Measurements from ENCODE around the gene MAST4.
"Not testable (repeated sequence)": the region's sequence is repeated elsewhere in the genome, so short reads cannot be mapped to it uniquely, and the experiment has no call there.

MAST4 gene

GRCh38 chr5:66745297-66745696 is 149.1 kb downstream of the MAST4 start:
- Histone ChIP-seq H2BK12ac (ENCODE audit: low read length in 2 of 2) (no peak overlapping the region), H3K4ac (ENCODE audit: low read depth in 1 of 2, low read length in 2 of 2) (no peak overlapping the region), H3K36me3 (ENCODE audit: control insufficient read depth in 1 of 2, insufficient read depth in 2 of 2, low read depth in 1 of 2, low read length in 2 of 2) (no peaks in the 10 kb centered on the region), H2AK5ac (ENCODE audit: low read length, severe bottlenecking) (no peak overlapping the region), H3K27ac (ENCODE audit: low read length, poor library complexity, severe bottlenecking) (no peak overlapping the region), H3K27me3 (ENCODE audit: control insufficient read depth in 1 of 2, insufficient read depth in 1 of 2, low read length in 2 of 2) (no peaks in the 10 kb centered on the region), H3K14ac (ENCODE audit: low read length in 2 of 2) (no peak overlapping the region), H3K4me2 (ENCODE audit: low read length, poor library complexity, severe bottlenecking) (no peak overlapping the region), H2BK120ac (ENCODE audit: low read depth, low read length) (no peak overlapping the region), H4K8ac (ENCODE audit: low read length) (no peak overlapping the region), H2AFZ (ENCODE audit: low read depth, low read length) (no peak overlapping the region), H3K18ac (ENCODE audit: low read depth in 1 of 2, low read length in 2 of 2) (no peak overlapping the region), H2BK15ac (ENCODE audit: low read depth, poor library complexity, severe bottlenecking) (no peak overlapping the region), H4K91ac (ENCODE audit: low read length) (no peak overlapping the region), H3K79me1 (replicated peaks; ENCODE audit: low read length, poor library complexity, severe bottlenecking) (no peaks in the 10 kb centered on the region), H3K9me3 (ENCODE audit: control insufficient read depth, low read length) (no peaks in the 10 kb centered on the region), H3K4me1 (ENCODE audit: control insufficient read depth, insufficient read depth, low read depth, low read length) (no peaks in the 10 kb centered on the region), H3K23ac (ENCODE audit: low read length in 2 of 2) (no peak overlapping the region), H3K9ac (ENCODE audit: low read length) (no peak overlapping the region), H3K4me3 (ENCODE audit: insufficient read depth in 1 of 2, low read depth in 1 of 2, low read length in 2 of 2) (no peak overlapping the region), H2BK5ac (ENCODE audit: low read depth, low read length, poor library complexity, severe bottlenecking) (no peak overlapping the region)
- no peak for DNase-seq
- 98% methylated on average over 4 of the region's 5 CpGs for WGBS

- no peak overlapping the region for H2AK5ac ChIP-seq (ENCODE audit: low read length, severe bottlenecking)
- no peak overlapping the region for H3K4ac ChIP-seq (ENCODE audit: low read depth in 1 of 2, low read length in 2 of 2)
- H3K27ac ChIP-seq (ENCODE audit: low read length, poor library complexity, severe bottlenecking) = no peak overlapping the region
- no peak overlapping the region for H4K8ac ChIP-seq (ENCODE audit: low read length)
- H3K4me1 ChIP-seq (ENCODE audit: control insufficient read depth, insufficient read depth, low read depth, low read length) = no peaks in the 10 kb centered on the region
- H2BK12ac ChIP-seq (ENCODE audit: low read length in 2 of 2) = no peak overlapping the region
- no peak overlapping the region for H2BK15ac ChIP-seq (ENCODE audit: low read depth, poor library complexity, severe bottlenecking)
- no peaks in the 10 kb centered on the region for H3K79me1 ChIP-seq (replicated peaks; ENCODE audit: low read length, poor library complexity, severe bottlenecking)
- H3K9me3 ChIP-seq (ENCODE audit: control insufficient read depth, low read length) = no peaks in the 10 kb centered on the region
- no peak overlapping the region for H3K4me3 ChIP-seq (ENCODE audit: insufficient read depth in 1 of 2, low read depth in 1 of 2, low read length in 2 of 2)
- no peak overlapping the region for H3K9ac ChIP-seq (ENCODE audit: low read length)
- H2AFZ ChIP-seq (ENCODE audit: low read depth, low read length) = no peak overlapping the region
- no peak overlapping the region for H3K4me2 ChIP-seq (ENCODE audit: low read length, poor library complexity, severe bottlenecking)
- no peak overlapping the region for H3K23ac ChIP-seq (ENCODE audit: low read length in 2 of 2)
- no peak overlapping the region for H3K18ac ChIP-seq (ENCODE audit: low read depth in 1 of 2, low read length in 2 of 2)
- no peaks in the 10 kb centered on the region for H3K27me3 ChIP-seq (ENCODE audit: control insufficient read depth in 1 of 2, insufficient read depth in 1 of 2, low read length in 2 of 2)
- no peak overlapping the region for H2BK120ac ChIP-seq (ENCODE audit: low read depth, low read length)
- H2BK5ac ChIP-seq (ENCODE audit: low read depth, low read length, poor library complexity, severe bottlenecking) = no peak overlapping the region
- no peak for DNase-seq
- no peaks in the 10 kb centered on the region for H3K36me3 ChIP-seq (ENCODE audit: control insufficient read depth in 1 of 2, insufficient read depth in 2 of 2, low read depth in 1 of 2, low read length in 2 of 2)
- no peak overlapping the region for H3K14ac ChIP-seq (ENCODE audit: low read length in 2 of 2)
- WGBS = 92% methylated on average over 5 of the region's 5 CpGs
- no peak overlapping the region for H4K91ac ChIP-seq (ENCODE audit: low read length)
Measured at GRCh38 chr5:66747607-66748006, 151.4 kb downstream of the MAST4 start.

GRCh38 chr5:66752668-66753067 is 156.5 kb downstream of the MAST4 start:
- DNase-seq; H4K91ac ChIP-seq (ENCODE audit: low read length); H2BK12ac ChIP-seq (ENCODE audit: low read length in 2 of 2); H2BK120ac ChIP-seq (ENCODE audit: low read depth, low read length); H3K14ac ChIP-seq (ENCODE audit: low read length in 2 of 2); H2BK15ac ChIP-seq (ENCODE audit: low read depth, poor library complexity, severe bottlenecking); H3K4ac ChIP-seq (ENCODE audit: low read depth in 1 of 2, low read length in 2 of 2); H2BK5ac ChIP-seq (ENCODE audit: low read depth, low read length, poor library complexity, severe bottlenecking); H3K4me3 ChIP-seq (ENCODE audit: insufficient read depth in 1 of 2, low read depth in 1 of 2, low read length in 2 of 2); H3K4me1 ChIP-seq (ENCODE audit: control insufficient read depth, insufficient read depth, low read depth, low read length); H4K8ac ChIP-seq (ENCODE audit: low read length); H3K9me3 ChIP-seq (ENCODE audit: control insufficient read depth, low read length); H3K18ac ChIP-seq (ENCODE audit: low read depth in 1 of 2, low read length in 2 of 2); H3K79me1 ChIP-seq (replicated peaks; ENCODE audit: low read length, poor library complexity, severe bottlenecking); H2AFZ ChIP-seq (ENCODE audit: low read depth, low read length); H2AK5ac ChIP-seq (ENCODE audit: low read length, severe bottlenecking); H3K9ac ChIP-seq (ENCODE audit: low read length); H3K4me2 ChIP-seq (ENCODE audit: low read length, poor library complexity, severe bottlenecking); H3K27ac ChIP-seq (ENCODE audit: low read length, poor library complexity, severe bottlenecking); H3K23ac ChIP-seq (ENCODE audit: low read length in 2 of 2); H3K36me3 ChIP-seq (ENCODE audit: control insufficient read depth in 1 of 2, insufficient read depth in 2 of 2, low read depth in 1 of 2, low read length in 2 of 2): not testable (repeated sequence)
- WGBS = no CpG with 5 or more reads among the region's 2 CpGs
- H3K27me3 ChIP-seq (ENCODE audit: control insufficient read depth in 1 of 2, insufficient read depth in 1 of 2, low read length in 2 of 2) = peaks cover 13 to 17% of the 10 kb centered on the region in 2 experiments

GRCh38 chr5:66757219-66757833 is 161.1 kb downstream of the MAST4 start:
- Histone ChIP-seq H2BK12ac (ENCODE audit: low read length in 2 of 2) (no peak overlapping the region), H3K4me2 (ENCODE audit: low read length, poor library complexity, severe bottlenecking) (no peak overlapping the region), H3K27ac (ENCODE audit: low read length, poor library complexity, severe bottlenecking) (no peak overlapping the region), H4K91ac (ENCODE audit: low read length) (no peak overlapping the region), H2BK5ac (ENCODE audit: low read depth, low read length, poor library complexity, severe bottlenecking) (no peak overlapping the region), H3K27me3 (ENCODE audit: control insufficient read depth in 1 of 2, insufficient read depth in 1 of 2, low read length in 2 of 2) (peaks cover 17% of the 10 kb centered on the region in 2 experiments), H3K9ac (ENCODE audit: low read length) (no peak overlapping the region), H3K18ac (ENCODE audit: low read depth in 1 of 2, low read length in 2 of 2) (no peak overlapping the region), H3K9me3 (ENCODE audit: control insufficient read depth, low read length) (no peaks in the 10 kb centered on the region), H2BK120ac (ENCODE audit: low read depth, low read length) (no peak overlapping the region), H3K36me3 (ENCODE audit: control insufficient read depth in 1 of 2, insufficient read depth in 2 of 2, low read depth in 1 of 2, low read length in 2 of 2) (no peaks in the 10 kb centered on the region), H2AFZ (ENCODE audit: low read depth, low read length) (no peak overlapping the region), H2AK5ac (ENCODE audit: low read length, severe bottlenecking) (no peak overlapping the region), H3K79me1 (replicated peaks; ENCODE audit: low read length, poor library complexity, severe bottlenecking) (no peaks in the 10 kb centered on the region), H3K14ac (ENCODE audit: low read length in 2 of 2) (no peak overlapping the region), H4K8ac (ENCODE audit: low read length) (no peak overlapping the region), H3K4me1 (ENCODE audit: control insufficient read depth, insufficient read depth, low read depth, low read length) (no peaks in the 10 kb centered on the region), H3K23ac (ENCODE audit: low read length in 2 of 2) (no peak overlapping the region), H3K4me3 (ENCODE audit: insufficient read depth in 1 of 2, low read depth in 1 of 2, low read length in 2 of 2) (no peak overlapping the region), H3K4ac (ENCODE audit: low read depth in 1 of 2, low read length in 2 of 2) (no peak overlapping the region), H2BK15ac (ENCODE audit: low read depth, poor library complexity, severe bottlenecking) (no peak overlapping the region)
- peak; percentile 55 for DNase-seq
- 60% methylated on average over 4 of the region's 5 CpGs for WGBS
